Stimulated activated CD4-positive, alpha-beta T cell treated with anti-CD3 and anti-CD28 coated beads, Interleukin-15, amount 100 ng/mL, for 48 hours (primary cell): ENCODE data around the gene VPS52.
"Not testable (repeated sequence)": the region's sequence is repeated elsewhere in the genome, so short reads cannot be mapped to it uniquely, and the experiment has no call there.

Experiments used
- DNase-seq, 2 donors: peaks; one replicate each; pipeline ENCODE4 v3.0.0-alpha.2; 2020; ENCODE audit warnings: low read depth in 2 of 2

The VPS52 gene

DNA sequence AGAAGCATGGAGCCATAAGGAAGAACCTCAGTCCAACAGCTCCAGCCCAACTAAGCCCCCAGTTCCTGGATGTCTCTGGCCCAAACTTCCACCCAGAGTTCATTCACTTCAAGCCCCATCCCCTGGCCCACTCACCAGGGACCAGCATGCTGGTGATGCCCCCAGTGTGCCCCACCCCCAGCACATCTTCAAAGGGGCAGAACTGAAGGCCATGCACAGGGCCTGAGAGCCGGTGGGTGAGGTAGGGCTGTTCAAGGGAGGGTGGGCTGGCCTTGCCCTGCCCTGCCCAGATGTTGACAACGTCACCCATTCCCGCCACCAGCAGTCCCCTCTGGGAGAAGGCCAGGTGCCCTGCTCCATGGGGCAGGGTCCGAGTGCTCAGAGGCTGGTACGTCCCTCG, 8.9 kb upstream of the VPS52 start:
- no peak for DNase-seq

DNA sequence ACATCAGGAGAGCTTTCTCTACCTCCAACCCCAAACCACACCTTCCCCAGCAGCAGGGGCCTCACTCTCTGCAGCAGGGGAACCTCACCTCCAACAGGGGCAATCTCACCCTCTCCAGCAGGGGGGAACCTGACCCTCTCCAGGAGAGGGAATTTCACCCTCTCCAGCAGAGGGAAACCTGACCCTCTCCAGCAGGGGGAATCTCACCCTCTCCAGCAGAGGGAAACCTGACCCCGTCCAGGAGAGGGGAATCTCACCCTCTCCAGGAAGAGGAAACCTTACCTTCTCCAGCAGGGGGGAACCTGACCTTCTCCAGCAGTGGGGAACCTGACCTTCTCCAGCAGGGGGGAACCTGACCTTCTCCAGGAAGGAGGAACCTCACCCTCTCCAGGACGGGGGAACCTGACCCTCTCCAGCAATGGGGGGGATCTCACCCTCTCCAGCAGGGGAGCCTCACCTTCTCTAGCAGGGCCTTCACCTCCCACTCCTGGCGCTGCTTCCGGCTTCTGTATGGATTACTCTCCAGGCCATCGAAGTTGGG, 8.4 kb upstream of the VPS52 start:
- DNase-seq = no peak

DNA sequence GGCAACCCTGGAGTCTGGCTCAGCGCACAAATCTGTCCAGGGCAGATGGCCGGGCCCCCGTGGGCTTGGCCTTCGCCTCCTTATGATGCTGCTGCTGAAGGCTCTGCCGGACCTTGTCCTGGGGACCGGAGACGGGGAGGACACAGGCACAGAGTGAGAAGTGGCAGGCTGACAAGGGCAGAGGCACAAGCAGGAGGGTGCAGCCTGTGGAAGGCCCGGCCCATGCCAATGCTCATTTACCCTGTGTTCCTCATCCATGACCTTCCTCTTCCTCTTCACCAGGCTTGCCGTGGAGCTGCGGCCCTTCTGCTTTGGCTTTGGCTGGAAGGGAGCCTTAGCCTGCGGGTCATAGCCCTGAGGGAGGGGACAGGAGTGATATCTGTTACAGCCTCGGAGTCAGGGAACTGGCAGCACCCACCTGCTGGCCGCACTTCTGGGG, 7.6 kb upstream of the VPS52 start:
- DNase-seq = no peak

DNA sequence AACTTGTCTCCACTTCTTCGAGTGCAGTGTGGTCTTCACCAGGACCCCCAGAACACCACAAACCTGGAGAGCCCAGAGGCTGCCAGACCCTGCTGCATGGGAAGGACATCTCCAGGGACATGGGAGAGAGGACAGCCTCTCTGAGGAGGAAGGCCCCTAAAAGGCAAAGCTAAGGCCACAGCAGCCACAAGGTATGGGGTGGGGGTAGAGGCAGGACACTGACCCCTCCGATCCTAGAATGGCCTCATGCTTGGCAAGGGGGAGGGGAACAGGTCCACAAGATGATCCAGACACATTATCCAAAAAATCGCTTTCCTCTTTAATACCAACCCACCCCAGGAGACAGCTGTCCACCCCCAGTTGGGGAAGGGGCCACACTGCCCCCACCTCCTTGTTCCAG, 7.1 kb upstream of the VPS52 start:
- DNase-seq = no peak

DNA sequence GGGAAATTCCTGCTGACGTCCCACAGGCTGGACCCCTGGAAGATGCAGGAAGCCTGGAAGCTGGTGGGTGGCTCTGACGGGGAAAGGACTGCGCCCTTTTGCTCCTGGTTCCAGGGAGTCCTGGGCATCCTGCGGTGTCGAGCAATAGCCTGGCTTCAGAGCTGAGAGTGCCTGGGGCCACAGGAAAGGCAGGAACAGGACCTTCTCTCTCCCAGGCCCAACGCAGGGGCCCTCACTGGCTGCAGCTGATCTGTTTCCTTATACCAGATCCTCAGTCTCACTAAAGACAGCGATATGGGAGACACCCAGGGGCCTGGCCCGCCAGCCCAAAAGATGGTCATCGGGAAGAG, 6.7 kb upstream of the VPS52 start:
- no peak for DNase-seq

DNA sequence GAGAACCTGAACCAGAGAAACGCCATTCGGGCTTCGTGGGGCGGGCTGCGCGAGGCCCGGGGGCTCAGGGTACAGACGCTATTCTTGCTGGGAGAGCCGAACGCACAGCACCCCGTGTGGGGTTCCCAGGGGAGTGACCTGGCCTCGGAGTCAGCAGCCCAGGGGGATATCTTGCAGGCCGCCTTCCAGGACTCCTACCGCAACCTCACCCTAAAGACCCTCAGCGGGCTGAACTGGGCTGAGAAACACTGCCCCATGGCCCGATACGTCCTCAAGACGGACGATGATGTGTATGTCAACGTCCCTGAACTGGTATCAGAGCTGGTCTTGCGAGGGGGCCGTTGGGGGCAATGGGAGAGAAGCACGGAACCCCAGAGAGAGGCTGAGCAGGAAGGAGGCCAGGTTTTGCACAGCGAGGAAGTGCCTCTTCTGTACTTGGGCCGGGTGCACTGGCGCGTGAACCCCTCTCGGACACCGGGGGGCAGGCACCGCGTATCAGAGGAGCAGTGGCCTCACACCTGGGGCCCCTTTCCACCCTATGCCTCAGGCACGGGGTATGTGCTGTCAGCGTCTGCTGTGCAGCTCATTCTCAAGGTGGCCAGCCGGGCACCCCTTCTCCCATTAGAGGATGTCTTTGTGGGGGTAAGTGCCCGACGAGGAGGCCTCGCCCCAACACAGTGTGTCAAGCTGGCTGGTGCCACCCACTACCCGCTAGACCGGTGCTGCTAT, 6.2 kb upstream of the VPS52 start:
- no peak for DNase-seq

DNA sequence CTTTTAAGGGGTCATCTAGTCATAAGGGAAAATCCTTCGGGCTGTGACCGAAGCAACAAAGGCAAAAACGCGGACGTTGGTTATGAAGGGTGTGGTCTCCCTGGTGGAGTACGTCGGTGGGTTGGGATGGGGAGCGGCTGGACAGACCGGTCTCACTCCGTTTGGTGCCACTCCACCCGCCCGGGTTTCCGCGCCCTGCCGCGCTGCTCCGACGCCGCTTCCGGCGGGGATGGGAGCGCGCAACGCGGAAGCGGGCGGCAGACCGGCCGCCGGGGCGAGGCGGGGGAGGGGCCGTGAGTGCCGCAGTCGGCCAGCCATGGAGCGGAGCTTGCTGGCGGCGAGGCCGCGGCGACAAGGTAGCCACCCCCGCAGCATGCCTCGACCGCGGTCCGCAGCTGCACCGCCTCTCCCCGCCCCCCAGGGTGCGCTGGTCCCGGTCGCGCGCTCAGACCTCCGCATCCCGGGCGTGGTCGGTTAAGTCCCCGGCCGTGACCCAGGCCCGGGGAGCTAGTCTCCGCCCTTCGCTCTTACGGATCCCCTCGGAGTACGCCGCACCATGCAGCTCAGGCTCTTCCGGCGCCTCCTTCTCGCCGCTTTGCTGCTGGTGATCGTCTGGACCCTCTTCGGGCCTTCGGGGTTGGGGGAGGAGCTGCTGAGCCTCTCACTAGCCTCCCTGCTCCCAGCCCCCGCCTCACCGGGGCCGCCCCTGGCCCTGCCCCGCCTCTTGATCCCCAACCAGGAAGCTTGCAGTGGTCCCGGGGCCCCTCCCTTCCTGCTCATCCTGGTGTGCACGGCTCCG, 5.4 kb upstream of the VPS52 start, which contains the start of gene B3GALT4:
Gene B3GALT4, plus strand, starts transcription at position 260 of the 799 bp plus-strand sequence. Its CDS starts 297 bp downstream, at position 557.
- DNase-seq = peak; percentile 68 to 71

DNA sequence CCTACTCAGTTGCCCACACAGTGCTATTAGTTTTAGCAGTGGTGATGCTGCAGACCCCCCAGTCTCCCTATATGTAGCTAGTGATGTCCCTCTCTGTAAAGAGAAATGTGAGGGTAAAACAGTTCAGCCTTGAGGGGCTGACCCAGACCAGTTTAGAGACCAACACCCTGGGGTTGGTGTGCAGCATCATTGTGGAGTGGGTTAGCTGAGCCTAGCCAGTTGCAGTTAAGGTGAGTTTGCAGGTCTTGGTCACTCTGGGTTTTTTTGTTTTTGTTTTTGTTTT, 4.8 kb upstream of the VPS52 start:
- no peak for DNase-seq

DNA sequence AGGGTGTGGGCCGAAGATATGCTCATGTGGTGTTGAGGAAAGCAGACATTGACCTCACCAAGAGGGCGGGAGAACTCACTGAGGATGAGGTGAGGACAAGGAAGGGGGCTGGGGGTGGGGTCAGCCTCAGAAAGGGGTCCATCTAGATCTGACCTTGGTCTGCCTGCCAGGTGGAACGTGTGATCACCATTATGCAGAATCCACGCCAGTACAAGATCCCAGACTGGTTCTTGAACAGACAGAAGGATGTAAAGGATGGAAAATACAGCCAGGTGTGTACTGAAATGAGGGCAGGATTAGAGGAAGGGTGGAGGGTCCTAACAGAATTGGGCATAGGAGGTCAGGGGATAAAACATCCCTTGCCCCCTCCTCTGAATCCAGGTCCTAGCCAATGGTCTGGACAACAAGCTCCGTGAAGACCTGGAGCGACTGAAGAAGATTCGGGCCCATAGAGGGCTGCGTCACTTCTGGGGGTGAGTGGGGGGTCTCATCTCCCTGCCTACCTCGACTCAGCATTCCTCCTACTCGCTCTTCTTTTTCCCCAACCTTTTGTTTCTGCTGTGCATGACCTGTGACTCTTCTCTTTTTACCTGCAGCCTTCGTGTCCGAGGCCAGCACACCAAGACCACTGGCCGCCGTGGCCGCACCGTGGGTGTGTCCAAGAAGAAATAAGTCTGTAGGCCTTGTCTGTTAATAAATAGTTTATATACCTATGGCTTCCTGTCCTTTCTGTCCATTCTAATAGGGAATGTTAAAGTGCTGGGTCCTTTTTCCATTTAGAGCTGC, 4.3 kb upstream of the VPS52 start:
- DNase-seq = not testable (repeated sequence)

DNA sequence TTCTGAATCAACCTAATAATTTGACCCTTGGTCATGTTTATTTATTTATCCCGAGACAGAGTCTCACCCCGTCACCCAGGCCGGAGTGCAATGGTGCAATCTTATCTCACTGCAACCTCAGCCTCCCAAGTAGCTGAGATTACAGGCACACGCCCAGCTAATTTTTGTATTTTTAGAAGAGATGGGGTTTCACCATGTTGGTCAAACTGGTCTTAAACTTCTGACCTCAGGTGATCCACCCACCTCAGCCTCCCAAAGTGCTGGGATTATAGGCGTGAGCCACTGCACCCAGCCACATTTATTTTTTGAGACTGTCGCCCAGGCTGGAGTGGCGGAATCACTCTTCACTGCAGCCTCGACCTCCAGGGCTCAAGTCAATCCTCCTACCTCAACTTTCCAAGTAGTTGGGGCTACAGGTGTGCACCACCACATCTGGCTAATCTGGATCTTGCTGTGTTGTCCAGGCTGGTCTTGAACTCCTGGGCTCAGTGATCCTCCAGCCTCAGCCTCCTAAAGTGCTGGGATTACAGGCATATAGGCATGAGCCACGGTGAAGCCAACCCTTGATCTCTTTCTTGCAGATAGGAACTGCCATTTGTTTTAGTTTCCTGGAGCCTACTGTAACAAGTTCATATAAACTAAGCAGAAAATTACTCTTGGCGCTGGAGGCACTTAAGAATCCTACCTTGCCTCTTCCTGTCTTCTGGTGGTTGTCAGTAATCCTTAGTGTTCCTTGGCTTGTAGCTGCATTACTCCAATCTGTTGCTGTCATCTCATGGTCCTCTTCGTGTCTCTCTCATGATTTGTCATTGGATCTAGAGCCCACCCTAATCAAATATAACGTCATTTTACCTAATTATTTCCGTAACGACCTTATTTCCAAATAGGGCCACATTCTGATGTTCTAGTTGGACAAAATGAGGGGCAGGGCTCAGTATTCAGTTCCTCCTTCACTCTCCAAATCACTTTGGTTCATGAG, 2.5 kb upstream of the VPS52 start:
- DNase-seq = no peak

DNA sequence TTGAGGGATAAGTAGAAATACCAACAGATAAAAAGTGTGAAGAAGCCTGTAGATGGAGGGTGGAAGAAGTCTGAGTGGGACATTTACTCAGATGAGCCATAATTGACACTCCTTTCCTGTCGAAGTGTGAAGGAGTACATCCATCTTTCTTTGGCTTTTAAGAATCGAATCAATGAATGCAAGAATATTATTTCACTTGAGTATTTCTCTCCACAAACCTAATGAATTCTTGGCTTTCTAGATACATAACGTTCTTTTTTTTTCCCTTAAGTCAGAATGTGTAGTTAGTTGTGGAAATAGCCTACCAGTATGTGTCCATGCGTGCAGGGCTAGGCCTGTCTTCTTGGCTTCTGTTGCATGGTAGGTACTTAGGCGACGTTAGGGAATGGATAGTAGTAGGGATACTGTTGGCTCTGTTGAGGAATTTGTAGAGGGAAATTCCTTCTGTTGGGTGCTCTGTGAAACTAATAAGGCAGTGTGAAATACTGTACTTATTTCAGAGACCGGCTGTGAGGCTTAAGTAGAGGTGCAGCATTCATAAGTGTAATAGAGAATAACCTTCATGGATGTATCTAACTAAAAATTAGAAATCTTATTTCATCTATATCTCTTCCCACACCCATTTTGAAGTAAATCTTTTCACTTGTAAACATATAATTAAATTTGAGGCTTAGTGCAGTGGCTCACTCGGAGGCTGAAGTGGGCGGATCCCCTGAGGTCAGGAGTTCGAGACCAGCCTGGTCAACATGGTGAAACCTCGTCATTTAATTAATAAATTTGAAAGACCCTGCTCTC, 1.6 kb upstream of the VPS52 start:
- no peak for DNase-seq

DNA sequence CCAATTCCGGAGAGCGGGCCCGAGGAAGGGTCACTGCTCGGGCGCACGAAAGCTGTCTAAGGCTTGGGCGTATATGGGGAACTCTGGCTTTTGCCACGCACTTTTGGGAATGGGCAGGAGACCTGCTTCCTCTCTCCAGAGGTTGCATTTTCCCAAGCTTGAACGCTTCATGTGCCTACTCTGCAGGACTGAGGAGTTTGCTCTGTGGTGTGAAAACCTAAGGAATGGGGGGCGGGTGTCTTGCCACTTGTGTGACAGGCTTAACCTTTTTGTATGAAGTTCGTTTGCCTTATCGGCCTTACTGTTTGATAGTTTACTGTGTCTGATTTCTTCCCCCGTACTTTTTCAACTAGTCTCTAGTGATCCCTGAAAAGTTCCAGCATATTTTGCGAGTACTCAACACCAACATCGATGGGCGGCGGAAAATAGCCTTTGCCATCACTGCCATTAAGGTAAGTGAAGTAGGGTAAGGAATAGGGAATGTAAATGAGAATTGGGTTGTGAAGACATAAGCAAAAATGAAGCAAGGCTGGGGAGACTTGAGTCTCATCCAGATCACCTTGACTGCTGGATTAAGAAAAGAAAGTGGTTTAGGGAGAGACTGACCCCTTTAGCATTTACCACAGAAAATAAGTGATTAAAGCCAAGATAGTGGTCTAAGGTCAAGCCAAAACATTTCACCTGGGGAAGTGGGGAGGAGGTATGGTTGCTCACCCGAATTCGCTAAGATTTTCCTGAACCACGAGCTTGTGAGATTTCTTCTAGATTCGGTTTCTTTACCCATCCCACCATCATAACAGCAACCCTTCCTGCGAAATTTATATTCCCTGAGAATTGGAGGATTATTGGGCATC, 826 bp upstream of the VPS52 start:
- DNase-seq = no peak

DNA sequence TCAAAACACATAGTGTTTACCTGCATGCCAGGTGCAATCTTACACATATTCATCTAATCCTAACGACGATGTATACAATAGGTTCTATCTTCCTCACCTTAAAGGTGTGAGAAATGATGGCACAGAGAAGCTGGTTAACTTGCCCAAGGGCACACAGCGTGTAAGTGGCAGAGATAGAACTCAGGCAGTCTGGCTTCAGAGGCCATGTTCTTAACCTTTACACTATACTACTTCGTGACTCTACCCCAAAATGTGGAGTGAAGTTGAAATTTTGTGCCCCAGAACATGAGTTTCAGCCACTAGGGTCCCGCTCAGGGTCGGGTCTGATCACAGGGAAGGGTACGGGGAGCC, 584 bp downstream of the VPS52 start:
- DNase-seq = no peak

DNA sequence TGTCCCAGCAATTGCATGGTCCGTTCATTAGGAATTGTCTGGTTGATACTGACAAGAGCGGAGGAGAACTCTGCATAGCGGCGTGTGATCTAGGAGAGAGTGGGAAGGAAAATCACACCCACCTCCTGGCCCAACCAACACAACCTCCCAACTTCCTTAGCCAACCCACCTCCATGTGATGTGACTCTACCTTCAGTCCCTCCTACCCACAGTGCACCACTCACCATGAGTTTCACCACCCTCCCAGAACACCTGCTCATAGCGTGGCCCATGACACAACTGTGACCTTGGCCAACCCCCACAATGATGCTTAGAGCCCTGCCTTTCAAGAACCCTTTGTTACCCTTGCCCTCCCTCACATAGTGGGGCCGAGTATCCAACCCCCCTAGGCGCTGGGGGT, 7.7 kb downstream of the VPS52 start:
- DNase-seq = no peak

DNA sequence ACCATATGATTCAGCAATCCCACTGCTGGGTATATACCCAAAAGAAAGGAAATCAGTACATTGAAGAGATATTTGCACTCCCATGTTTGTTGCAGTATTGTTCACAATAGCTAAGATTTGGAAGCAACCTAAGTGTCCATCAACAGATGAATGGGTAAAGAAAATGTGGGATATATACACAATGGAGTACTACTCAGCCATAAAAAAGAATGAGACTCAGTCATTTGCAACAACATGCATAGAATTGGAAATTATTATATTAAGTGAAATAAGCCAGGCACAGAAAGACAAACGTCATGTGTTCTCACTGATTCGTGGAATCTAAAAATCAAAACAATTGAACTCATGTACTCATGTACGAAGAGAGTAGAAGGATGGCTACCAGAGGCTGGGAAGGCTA, 9.2 kb downstream of the VPS52 start:
- DNase-seq = not testable (repeated sequence)

DNA sequence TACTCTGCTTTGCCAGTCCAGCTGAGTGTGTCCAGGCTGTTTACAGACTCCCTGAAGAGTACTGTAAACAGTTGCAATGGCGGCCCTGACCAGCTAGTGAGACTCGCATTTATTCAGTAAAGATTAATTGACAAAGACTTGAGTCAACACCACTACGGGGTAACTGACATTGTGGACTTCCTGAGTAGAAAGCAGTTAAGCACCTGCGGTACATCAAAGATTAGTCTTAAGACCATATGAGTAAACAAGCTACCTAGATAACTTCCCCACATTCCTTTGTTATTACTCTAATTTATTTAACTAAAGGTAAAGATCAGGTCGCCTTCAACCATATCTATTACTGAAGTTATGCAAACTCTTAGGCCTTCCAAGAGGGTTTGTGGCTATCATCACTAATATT, 12.6 kb downstream of the VPS52 start:
- DNase-seq = no peak

DNA sequence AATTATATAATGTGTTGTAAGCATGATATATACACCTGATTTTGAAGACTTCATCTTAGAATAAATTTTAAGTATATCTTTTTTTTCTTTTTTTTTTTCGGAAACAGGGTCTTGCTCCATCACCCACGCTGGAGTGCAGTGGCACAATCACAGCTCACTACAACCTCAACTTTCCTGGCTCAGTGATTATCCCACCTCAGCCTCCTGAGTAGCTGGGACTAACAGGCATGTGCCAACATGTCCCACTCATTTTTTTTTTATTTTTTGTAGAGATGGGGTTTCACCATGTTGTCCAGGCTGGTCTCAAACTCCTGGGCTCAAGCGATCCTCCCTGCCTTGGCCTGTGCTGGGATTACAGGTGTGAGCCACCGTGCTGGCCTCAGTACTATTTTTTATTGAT, 17.1 kb downstream of the VPS52 start:
- no peak for DNase-seq

DNA sequence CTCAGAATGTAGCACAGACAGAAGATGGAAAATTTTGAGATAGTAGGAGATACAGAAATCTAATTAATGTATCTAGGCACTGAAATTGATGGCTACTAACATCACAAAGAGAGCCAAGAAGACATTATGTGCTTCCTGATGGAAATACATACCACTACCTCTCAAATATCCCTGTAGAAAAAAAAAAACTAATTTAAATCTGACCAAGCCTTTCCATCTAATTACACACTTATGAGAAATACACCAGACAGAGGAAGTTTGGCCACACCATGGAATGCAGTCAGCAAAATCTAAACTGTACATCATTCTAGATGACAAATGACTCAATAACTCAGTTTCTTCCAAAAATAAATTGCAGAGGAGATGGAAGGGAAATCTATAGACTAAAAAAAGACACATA, 18.9 kb downstream of the VPS52 start:
- no peak for DNase-seq

DNA sequence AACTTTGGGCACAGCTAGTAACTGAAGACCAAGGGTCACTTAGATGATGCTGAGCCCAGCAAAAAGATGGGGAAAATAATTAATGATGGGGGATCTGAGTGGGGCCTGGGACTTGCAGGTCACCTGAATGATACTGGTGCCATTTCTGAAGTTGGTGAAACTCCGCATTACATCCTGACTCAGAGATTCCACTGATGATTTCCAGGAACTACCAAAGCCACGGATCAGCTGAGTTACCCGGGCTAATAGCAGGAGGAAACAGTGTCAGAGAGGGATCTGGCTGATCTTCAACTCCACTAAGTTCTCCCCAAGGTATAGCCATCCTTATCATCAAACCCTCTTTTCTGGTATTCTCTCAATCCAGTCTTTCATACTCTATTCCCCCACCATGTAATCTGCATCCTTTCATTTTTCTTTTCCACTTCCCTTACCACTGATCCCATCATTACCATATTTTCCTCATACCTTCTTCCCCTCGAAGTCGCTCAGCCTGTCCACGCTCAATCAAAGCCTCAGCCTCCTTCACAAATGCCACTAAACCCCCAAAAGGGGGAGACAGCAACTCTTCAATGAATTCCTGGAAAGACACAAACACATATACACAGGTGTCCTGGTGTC, 20.2 kb downstream of the VPS52 start:
- DNase-seq = no peak
